Forelimb muscle (tissue), 1 donor: Measurements from ENCODE around the gene GORASP1. TPM values are rescaled to one million over a fixed set of nuclear protein-coding genes. Genes with fewer than 3 reads are reported as not detected.

Experiments
- DNase-seq: peaks from one replicate; pipeline ENCODE4 v3.0.0-alpha.2; 2013; ENCODE audit warnings: low read depth
- polyA plus RNA-seq: library from polyadenylated mRNA; unstranded; fragments of 120-200 nt; gene quantifications from one replicate; pipeline ENCODE4 v1.2.1, GENCODE V29; 2013; ENCODE audit not compliant: insufficient read length

Gene GORASP1
- polyA plus RNA-seq, 1 donor, result 34.9 TPM

- no peak for DNase-seq
Observed at GRCh38 chr3:39102504-39103323, 4.7 kb downstream of the GORASP1 start.

- no peak for DNase-seq
Observed at GRCh38 chr3:39101022-39101689, 6.3 kb downstream of the GORASP1 start.

DNA sequence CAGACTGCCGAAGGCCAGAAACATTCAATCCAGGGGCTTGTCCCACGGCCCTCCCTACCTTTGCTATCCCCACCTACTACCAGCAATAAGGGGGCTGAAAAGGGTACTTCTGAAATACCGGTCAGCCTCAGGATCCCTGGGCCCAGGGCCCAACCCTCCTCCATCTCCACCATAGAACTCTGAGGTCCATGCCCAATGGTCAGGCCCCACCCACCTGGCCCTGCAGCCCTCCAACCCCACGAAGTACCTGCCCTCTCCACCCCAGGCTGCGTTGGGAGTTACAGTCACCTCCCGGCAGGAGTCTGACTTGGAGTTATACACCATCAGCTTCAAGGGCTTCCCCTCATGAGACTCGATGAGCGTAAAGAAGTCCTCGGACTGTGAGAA is 6.9 kb downstream of the GORASP1 start:
- no peak for DNase-seq

DNA sequence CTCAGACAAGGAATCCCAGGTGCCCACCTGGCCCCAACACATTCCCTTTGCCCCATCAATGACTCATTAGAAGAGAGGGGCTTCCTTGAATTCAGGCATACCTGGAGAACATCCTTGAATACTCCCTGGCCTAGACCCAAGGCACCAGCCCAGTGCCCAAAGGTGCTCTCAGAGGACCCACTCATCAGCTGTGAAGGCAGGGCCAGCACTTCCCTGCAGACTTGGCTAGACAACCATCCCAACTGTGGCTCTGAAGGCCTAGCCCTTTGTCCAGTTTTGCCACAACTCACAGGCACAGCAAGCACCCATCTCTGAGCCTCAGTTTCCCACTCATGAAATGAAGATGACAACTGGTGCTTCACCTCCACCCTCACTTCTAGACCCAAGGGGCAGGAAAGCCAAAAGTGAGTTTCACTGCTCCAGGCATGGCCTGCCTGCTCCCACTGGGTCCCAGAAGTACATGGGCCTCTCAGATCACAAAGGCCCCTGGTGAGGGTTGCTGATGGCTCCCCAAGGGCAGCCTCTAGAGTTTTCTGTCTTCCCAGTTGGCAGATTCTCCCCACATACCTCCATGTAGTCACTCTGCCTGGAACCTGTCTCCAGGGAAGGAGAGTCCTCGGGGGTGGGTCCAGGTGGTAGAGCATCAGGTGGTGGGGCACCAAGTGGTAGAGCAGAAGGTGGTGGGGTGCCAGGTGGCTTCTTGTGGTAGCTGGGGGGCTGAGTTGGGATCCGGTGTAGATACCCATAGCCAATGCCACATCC is 7.5 kb downstream of the GORASP1 start:
- no peak for DNase-seq

DNA sequence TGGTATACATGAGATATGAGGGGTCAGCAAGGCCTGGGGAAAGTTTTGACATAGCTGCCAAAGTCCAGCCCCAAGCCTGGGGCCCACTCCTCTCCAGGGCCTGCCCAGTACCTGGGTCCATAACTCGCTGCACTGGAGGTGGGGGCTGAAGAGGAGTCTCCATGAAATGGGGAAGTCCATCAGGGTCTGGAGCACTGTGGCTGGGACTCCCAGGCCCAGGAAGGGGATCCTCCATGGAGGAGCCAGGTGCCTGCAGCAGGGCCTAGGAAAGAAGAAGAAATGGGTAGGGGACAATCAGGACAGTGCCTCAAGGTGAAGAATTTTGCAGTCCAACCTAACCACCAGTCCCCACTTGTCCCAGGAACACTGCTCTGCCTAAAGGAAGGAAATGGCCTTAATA is 8.2 kb downstream of the GORASP1 start:
- no peak for DNase-seq

DNA sequence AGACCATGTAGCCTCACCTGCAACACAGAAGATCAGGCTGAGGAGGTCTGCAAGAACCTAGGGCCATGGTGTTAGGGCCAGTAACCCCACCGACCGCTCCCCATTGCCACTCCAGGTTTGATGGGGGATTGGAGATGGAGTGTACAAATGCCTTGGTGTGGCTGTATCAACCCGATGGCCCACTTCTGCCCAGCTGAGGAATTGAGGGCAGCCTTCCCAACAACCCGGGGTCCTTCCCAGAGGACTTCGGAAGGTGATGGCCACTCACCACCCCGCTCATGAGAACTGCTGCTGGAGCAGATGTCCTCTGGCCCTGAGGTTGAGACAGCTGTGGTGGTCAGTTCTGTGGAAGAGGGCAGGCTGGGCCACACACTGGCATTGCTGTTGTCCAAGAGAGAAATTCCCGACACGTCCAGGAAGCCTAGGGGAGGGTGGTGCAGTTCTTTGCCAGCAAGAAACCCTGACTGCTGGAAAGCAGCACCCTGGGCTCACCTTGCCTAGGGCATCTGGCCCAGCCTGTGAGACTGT is 8.9 kb downstream of the GORASP1 start:
- no peak for DNase-seq

DNA sequence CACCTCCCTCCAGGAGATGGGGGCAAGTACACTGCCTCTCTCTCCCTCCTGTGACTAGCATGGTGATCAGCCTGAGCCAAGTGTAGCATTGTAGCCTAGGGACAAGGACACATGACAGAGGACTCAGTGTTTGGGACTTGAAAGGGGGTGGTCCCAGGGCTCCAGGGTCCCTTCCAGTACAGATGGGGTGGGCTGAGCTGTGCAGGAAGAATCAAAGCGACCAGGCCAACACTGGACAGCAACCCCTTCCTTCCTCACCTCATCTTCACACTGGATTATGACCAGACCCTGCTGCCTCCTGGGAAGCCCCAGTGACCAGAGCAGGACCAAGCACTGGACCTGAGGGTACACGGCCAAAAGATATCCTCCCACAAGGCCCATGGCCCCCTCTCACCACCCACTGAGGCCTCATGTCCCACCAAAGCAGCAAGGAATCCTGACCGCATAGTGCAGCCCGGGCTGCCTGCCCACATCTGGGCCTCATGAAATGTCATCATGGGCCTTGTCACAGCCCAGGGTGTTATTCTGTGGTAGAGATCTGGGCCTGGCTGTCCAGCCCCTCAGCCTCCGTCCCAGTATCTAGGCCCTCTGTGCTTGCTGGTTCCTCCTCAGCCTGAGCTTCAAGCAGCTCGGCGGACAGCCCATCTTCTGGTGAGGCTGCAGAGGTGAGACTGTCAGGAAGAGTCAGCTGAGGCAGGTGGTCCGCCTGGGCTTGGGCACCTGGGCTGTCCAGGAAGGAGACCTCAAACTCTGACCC is 9.5 kb downstream of the GORASP1 start:
- no peak for DNase-seq

DNA sequence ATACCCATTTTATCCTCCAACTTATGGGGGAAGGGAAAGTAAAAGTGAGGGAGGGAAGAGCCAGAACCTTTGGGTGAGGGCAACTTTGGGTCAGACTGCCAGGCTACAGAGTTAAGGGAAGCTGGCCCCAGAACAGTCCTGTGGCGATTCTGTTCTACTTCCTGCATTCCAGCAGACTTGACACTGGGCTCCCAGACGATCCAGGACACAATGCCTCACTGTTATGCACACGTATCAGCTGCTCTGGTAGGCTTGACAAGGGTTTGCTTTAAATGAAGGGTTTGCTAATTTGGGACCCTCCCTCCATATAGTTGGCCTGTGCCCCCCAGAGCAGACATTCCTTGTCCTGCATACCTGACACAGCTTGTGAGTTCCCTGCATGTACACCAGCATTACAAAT is 10.7 kb downstream of the GORASP1 start:
- no peak for DNase-seq

- no peak for DNase-seq
Observed at GRCh38 chr3:39095778-39096177, 11.6 kb downstream of the GORASP1 start.

- DNase-seq, result no peak
Observed at GRCh38 chr3:39094851-39095677, 12.4 kb downstream of the GORASP1 start.

- no peak for DNase-seq
Observed at GRCh38 chr3:39090922-39091321, 16.5 kb downstream of the GORASP1 start.

DNA sequence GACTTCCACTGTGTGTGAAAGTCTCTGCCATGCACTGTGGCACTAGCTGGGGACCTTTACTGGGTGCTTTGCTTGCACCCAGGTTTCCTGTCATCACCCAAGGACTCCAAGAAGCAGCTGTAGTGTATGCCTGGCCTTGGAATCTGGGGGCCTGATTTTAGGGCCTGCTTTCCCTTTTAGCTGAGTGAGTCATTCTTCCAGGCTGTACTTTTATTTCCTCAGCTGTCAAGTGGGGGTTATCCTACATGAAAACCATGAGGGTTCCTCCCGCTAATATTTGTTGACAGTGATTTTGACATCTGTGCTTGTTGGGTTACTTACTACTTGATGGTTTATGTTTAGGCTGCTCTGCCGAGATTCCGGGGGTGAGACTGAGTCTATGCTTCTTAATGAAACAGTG is 18.5 kb downstream of the GORASP1 start:
- no peak for DNase-seq

GRCh38 chr3:39088456-39088855 is 19.0 kb downstream of the GORASP1 start:
- DNase-seq, result no peak

- no peak for DNase-seq
Observed at GRCh38 chr3:39086144-39086543, 21.3 kb downstream of the GORASP1 start.

GRCh38 chr3:39082666-39083313 is 24.6 kb downstream of the GORASP1 start:
- no peak for DNase-seq

- no peak for DNase-seq
Observed at GRCh38 chr3:39080026-39080425, 27.4 kb downstream of the GORASP1 start.

GRCh38 chr3:39079530-39079929 is 27.9 kb downstream of the GORASP1 start:
- no peak for DNase-seq

GRCh38 chr3:39075910-39076309 is 31.5 kb downstream of the GORASP1 start:
- no peak for DNase-seq

- DNase-seq, result no peak
Observed at GRCh38 chr3:39068556-39068955, 38.9 kb downstream of the GORASP1 start.

- DNase-seq, result no peak
Observed at GRCh38 chr3:39067286-39067685, 40.1 kb downstream of the GORASP1 start.
